Measurements from ENCODE around the gene SLC39A11.
"Not testable (repeated sequence)": the region's sequence is repeated elsewhere in the genome, so short reads cannot be mapped to it uniquely, and the experiment has no call there.

The SLC39A11 gene

GRCh38 chr17:72937707-72938106, 154.8 kb downstream of the SLC39A11 start:
- no peak overlapping the region for H2AFZ ChIP-seq (ENCODE audit: low read depth)
- no peaks in the 10 kb centered on the region; the same call in 1 of the 2 replicates for H4K20me1 ChIP-seq (ENCODE audit: insufficient read depth)
- H3K79me2 ChIP-seq (ENCODE audit: insufficient read depth, low read depth) = no peaks in the 10 kb centered on the region
- H3K9ac ChIP-seq = no peak overlapping the region
- H3K4me3 ChIP-seq (IDR thresholded peaks at IDR 0.05; ENCODE audit: insufficient read depth, low read depth, low read length) = no peak overlapping the region
- no peak overlapping the region for H3K4me2 ChIP-seq
- H3K4me1 ChIP-seq (ENCODE audit: low read depth, poor library complexity, severe bottlenecking) = no peaks in the 10 kb centered on the region
- no peak overlapping the region for H3K27ac ChIP-seq
- H3K27me3 ChIP-seq (ENCODE audit: insufficient read depth, low read depth) = no peaks in the 10 kb centered on the region
- TF ChIP-seq CTCF (conservative IDR thresholded peaks at IDR 0.05; ENCODE audit: low read depth, low read length) = no peak
- no peaks in the 10 kb centered on the region for H3K36me3 ChIP-seq (ENCODE audit: insufficient read depth)

DNA sequence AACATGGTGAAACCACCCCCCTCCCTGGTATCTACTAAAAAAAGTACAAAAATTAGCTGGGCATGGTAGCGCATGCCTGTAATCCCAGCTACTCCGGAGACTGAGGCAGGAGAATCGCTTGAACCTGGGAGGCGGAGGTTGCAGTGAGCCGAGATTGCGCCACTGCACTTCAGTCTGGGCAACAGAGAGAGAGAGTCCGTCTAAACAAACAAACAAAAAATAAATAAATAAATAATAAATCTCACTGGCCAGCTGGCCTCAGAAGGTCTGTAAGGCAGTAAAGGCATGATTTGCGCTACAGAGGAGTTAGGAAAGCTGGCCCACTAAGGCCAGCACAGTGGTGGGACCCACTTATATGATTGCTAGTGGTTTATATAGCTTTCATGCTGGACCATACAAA, 155.2 kb downstream of the SLC39A11 start:
- not testable (repeated sequence) for H3K27ac ChIP-seq; H3K36me3 ChIP-seq (ENCODE audit: insufficient read depth); H3K9ac ChIP-seq; H3K4me3 ChIP-seq (IDR thresholded peaks at IDR 0.05; ENCODE audit: insufficient read depth, low read depth, low read length); H3K4me1 ChIP-seq (ENCODE audit: low read depth, poor library complexity, severe bottlenecking); H2AFZ ChIP-seq (ENCODE audit: low read depth); H4K20me1 ChIP-seq (ENCODE audit: insufficient read depth); H3K4me2 ChIP-seq; H3K27me3 ChIP-seq (ENCODE audit: insufficient read depth, low read depth); H3K79me2 ChIP-seq (ENCODE audit: insufficient read depth, low read depth)

DNA sequence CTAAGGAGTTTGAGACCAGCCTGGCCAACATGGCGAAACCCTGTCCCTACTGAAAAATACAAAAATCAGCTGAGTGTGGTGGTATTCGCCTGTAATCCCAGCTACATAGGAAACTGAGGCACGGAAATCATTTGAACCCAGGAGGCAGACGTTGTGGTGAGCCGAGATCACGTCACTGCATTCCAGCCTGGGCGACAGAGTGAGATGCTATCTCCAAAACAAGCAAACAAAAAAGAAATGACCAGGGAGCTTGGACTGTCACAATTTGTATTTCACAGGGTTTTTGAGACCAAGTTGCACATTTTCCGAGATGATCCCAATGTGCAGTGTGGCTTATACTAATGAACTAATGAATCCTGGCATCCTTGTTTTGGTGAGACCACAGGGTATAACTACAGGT, 156.5 kb downstream of the SLC39A11 start:
- no peak overlapping the region for H2AFZ ChIP-seq (ENCODE audit: low read depth)
- H3K36me3 ChIP-seq (ENCODE audit: insufficient read depth) = no peaks in the 10 kb centered on the region
- no peak overlapping the region for H3K9ac ChIP-seq
- H3K4me3 ChIP-seq (IDR thresholded peaks at IDR 0.05; ENCODE audit: insufficient read depth, low read depth, low read length) = no peak overlapping the region
- H4K20me1 ChIP-seq (ENCODE audit: insufficient read depth) = no peaks in the 10 kb centered on the region; the same call in 1 of the 2 replicates
- H3K79me2 ChIP-seq (ENCODE audit: insufficient read depth, low read depth) = no peaks in the 10 kb centered on the region
- H3K4me1 ChIP-seq (ENCODE audit: low read depth, poor library complexity, severe bottlenecking) = no peaks in the 10 kb centered on the region
- no peak overlapping the region for H3K4me2 ChIP-seq
- TF ChIP-seq CTCF (conservative IDR thresholded peaks at IDR 0.05; ENCODE audit: low read depth, low read length) = no peak
- no peak overlapping the region for H3K27ac ChIP-seq
- no peaks in the 10 kb centered on the region for H3K27me3 ChIP-seq (ENCODE audit: insufficient read depth, low read depth)

DNA sequence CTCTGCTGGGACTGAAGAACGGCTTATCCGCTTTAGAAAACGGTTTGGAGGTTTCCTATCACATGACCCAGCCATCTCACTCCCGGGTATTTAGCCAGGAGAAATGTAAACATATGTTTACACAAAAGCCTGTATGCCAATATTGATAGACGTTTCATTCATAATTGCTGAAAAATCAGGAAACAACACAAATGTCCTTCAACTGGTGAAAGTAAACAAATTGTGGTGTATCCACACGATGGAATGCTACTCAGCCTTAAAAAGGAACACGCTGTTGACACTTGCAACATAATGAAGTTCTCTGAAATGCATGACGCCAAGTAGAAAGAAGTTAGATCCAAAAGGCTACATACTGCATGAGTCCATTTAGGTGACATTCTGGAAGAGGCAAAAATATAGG, 157.6 kb downstream of the SLC39A11 start:
- no peaks in the 10 kb centered on the region for H3K27me3 ChIP-seq (ENCODE audit: insufficient read depth, low read depth)
- H3K4me3 ChIP-seq (IDR thresholded peaks at IDR 0.05; ENCODE audit: insufficient read depth, low read depth, low read length) = no peak overlapping the region
- H3K79me2 ChIP-seq (ENCODE audit: insufficient read depth, low read depth) = no peaks in the 10 kb centered on the region
- no peak overlapping the region for H3K4me2 ChIP-seq
- H2AFZ ChIP-seq (ENCODE audit: low read depth) = no peak overlapping the region
- TF ChIP-seq CTCF (conservative IDR thresholded peaks at IDR 0.05; ENCODE audit: low read depth, low read length) = no peak
- no peak overlapping the region for H3K27ac ChIP-seq
- H3K36me3 ChIP-seq (ENCODE audit: insufficient read depth) = no peaks in the 10 kb centered on the region
- H4K20me1 ChIP-seq (ENCODE audit: insufficient read depth) = no peaks in the 10 kb centered on the region; the same call in 1 of the 2 replicates
- H3K4me1 ChIP-seq (ENCODE audit: low read depth, poor library complexity, severe bottlenecking) = no peaks in the 10 kb centered on the region
- H3K9ac ChIP-seq = no peak overlapping the region

- H3K27ac ChIP-seq = no peak overlapping the region
- no peaks in the 10 kb centered on the region for H3K27me3 ChIP-seq (ENCODE audit: insufficient read depth, low read depth)
- no peaks in the 10 kb centered on the region for H4K20me1 ChIP-seq (ENCODE audit: insufficient read depth)
- TF ChIP-seq CTCF (conservative IDR thresholded peaks at IDR 0.05; ENCODE audit: low read depth, low read length) = no peak
- no peak overlapping the region for H2AFZ ChIP-seq (ENCODE audit: low read depth)
- H3K36me3 ChIP-seq (ENCODE audit: insufficient read depth) = no peaks in the 10 kb centered on the region
- no peak overlapping the region for H3K4me2 ChIP-seq
- H3K4me3 ChIP-seq (IDR thresholded peaks at IDR 0.05; ENCODE audit: insufficient read depth, low read depth, low read length) = no peak overlapping the region
- no peak overlapping the region for H3K9ac ChIP-seq
- no peaks in the 10 kb centered on the region for H3K79me2 ChIP-seq (ENCODE audit: insufficient read depth, low read depth)
- H3K4me1 ChIP-seq (ENCODE audit: low read depth, poor library complexity, severe bottlenecking) = no peaks in the 10 kb centered on the region
Measured at GRCh38 chr17:72931635-72932034, 160.9 kb downstream of the SLC39A11 start.
